SU-DHL-6 (cell line): ENCODE results near the gene MGRN1.

ENCODE experiments used
- H2AFZ ChIP-seq: fragments of 200-600 bp; sonication (generic); 2 replicates; pipeline ENCODE4 v1.6.1; 2014; ENCODE audit warnings: low read depth, mild to moderate bottlenecking, moderate library complexity, mixed read lengths, antibody characterized with exemption, low read length; ENCODE audit not compliant: severe bottlenecking
- H3F3A ChIP-seq: fragments of 200-600 bp; shearing (Covaris generic); 2 replicates; pipeline ENCODE4 v1.6.0; 2016; ENCODE audit warnings: antibody characterized with exemption, mild to moderate bottlenecking; ENCODE audit not compliant: insufficient read depth
- H3K27ac ChIP-seq: fragments of 200-600 bp; sonication (generic); 2 replicates; pipeline ENCODE4 v1.5.1; 2016; ENCODE audit warnings: low read depth, mild to moderate bottlenecking, low read length, moderate library complexity, mixed read lengths
- H3K27me3 ChIP-seq: fragments of 200-600 bp; sonication (generic), shearing (Covaris generic); 2 replicates; pipeline ENCODE4 v1.6.0; 2014; ENCODE audit warnings: mild to moderate bottlenecking, low read length
- H3K36me3 ChIP-seq: fragments of 200-600 bp; sonication (generic); 2 replicates; pipeline ENCODE4 v1.6.1; 2014; ENCODE audit warnings: mild to moderate bottlenecking, low read length, mixed read lengths
- H3K4me2 ChIP-seq: fragments of 300-600, 200-600 bp; shearing (Covaris generic), sonication (generic); 2 replicates; pipeline ENCODE4 v1.6.0; 2014; ENCODE audit warnings: low read length, low read depth, mild to moderate bottlenecking; ENCODE audit not compliant: poor library complexity, severe bottlenecking
- H3K4me3 ChIP-seq: fragments of 200-600 bp; sonication (generic); 2 replicates; pipeline ENCODE4 v1.5.1; 2014; ENCODE audit warnings: antibody characterized with exemption, low read length, mild to moderate bottlenecking, mixed read lengths; ENCODE audit not compliant: insufficient read depth, poor library complexity, severe bottlenecking
- H3K79me2 ChIP-seq: fragments of 200-600 bp; sonication (generic); 2 replicates; pipeline ENCODE4 v1.6.1; 2014; ENCODE audit warnings: mild to moderate bottlenecking, low read length, moderate library complexity; ENCODE audit not compliant: insufficient read depth
- H3K9ac ChIP-seq: fragments of 200-600 bp; sonication (generic); 2 replicates; pipeline ENCODE4 v1.7.0; 2014; ENCODE audit warnings: mild to moderate bottlenecking, low read length
- H3K9me2 ChIP-seq: fragments of 200-600 bp; sonication (generic); replicated peaks from 2 replicates; pipeline ENCODE4 v1.6.1; 2014; ENCODE audit warnings: low read length; ENCODE audit not compliant: insufficient read depth
- H3K9me3 ChIP-seq: fragments of 200-600 bp; sonication (generic); 2 replicates; pipeline ENCODE4 v1.6.1; 2014; ENCODE audit warnings: low read length, mixed read lengths; ENCODE audit not compliant: insufficient read depth
- H4K20me1 ChIP-seq: fragments of 200-600 bp; sonication (generic); 2 replicates; pipeline ENCODE4 v1.6.1; 2014; ENCODE audit warnings: low read depth, mild to moderate bottlenecking, antibody characterized with exemption, low read length, moderate library complexity, mixed read lengths
- CTCF ChIP-seq: fragments of 200-600 bp; sonication (generic); IDR thresholded peaks from one replicate; pipeline ENCODE4 v1.5.1; 2017; ENCODE audit warnings: antibody characterized with exemption, mild to moderate bottlenecking, low read length, moderate library complexity; ENCODE audit not compliant: insufficient read depth, poor library complexity, severe bottlenecking
- EZH2phosphoT487 ChIP-seq: fragments of 200-600 bp; sonication (generic), shearing (Covaris generic); conservative IDR thresholded peaks from 2 replicates; pipeline ENCODE4 v1.6.1; 2018; ENCODE audit warnings: mild to moderate bottlenecking, antibody characterized with exemption, low read length, moderate library complexity, mixed read lengths

The MGRN1 gene

DNA sequence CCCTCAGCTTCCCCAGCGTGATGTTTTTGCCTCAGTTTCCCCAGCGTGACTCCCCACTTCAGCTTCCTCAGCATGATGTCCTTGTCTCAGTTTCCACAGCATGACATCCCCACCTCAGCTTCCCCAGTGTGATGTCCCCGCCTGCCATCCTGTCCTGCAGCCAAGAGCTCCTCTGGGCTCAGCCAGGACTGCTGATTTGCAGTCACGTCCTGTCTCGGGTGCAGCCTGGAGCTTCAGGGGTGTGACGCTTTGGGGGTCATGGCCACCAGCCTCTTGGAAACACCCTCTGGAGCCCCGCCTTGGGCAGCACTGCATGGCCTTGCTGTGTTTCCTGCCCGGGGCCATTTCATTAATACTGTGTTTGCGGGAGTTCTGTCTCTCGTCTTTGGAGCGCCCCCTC is 52.2 kb downstream of the MGRN1 start:
- no peak overlapping the region for H3K9ac ChIP-seq

DNA sequence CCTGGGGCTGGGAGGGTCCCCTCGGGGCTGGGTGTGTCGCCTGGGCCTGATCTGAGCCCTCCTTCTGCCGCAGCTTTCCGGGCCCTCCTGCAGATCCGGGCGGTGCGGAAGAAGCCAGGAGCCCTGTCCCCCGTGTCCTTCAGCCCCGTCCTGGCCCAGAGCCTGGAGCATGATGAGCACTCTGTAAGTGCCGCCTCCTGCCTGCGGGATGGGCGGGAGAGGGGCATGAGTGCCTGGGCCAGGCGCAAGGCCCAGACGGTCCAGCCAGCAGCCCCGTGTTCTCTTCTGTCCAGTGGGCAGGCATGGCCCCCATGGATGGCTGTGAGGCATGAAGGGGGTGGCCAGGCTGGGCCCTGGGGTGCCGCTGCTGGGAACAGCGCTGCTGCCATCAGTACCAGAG is 52.8 kb downstream of the MGRN1 start:
- Histone ChIP-seq H3K9ac (no peak overlapping the region), H2AFZ (no peak overlapping the region), H3F3A (no peaks in the 10 kb centered on the region), H3K4me2 (no peak overlapping the region), H3K36me3 (no peaks in the 10 kb centered on the region), H3K79me2 (no peaks in the 10 kb centered on the region), H3K27ac (no peak overlapping the region), H3K9me2 (no peaks in the 10 kb centered on the region), H3K9me3 (no peaks in the 10 kb centered on the region), H4K20me1 (no peaks in the 10 kb centered on the region), H3K4me3 (no peak overlapping the region), H3K27me3 (no peaks in the 10 kb centered on the region)
- TF ChIP-seq EZH2phosphoT487: no peak
- TF ChIP-seq CTCF: no peak

More for the DNA sequence above, 52.2 kb downstream of the MGRN1 start:
- no peaks in the 10 kb centered on the region for H3F3A ChIP-seq
- no peak overlapping the region for H3K27ac ChIP-seq
- no peak overlapping the region for H3K4me2 ChIP-seq
- TF ChIP-seq CTCF (no peak), EZH2phosphoT487 (no peak)
- H3K9me3 ChIP-seq: no peaks in the 10 kb centered on the region
- H3K79me2 ChIP-seq: no peaks in the 10 kb centered on the region
- no peaks in the 10 kb centered on the region for H3K9me2 ChIP-seq
- H3K4me3 ChIP-seq: no peak overlapping the region
- H4K20me1 ChIP-seq: no peaks in the 10 kb centered on the region
- H3K27me3 ChIP-seq: no peaks in the 10 kb centered on the region
- H2AFZ ChIP-seq: no peak overlapping the region
- H3K36me3 ChIP-seq: no peaks in the 10 kb centered on the region

- Histone ChIP-seq H2AFZ (no peak overlapping the region), H3K36me3 (no peaks in the 10 kb centered on the region), H4K20me1 (no peaks in the 10 kb centered on the region), H3K9me3 (no peaks in the 10 kb centered on the region), H3K9me2 (no peaks in the 10 kb centered on the region), H3K9ac (no peak overlapping the region), H3K27me3 (no peaks in the 10 kb centered on the region), H3F3A (no peaks in the 10 kb centered on the region), H3K4me3 (no peak overlapping the region), H3K79me2 (no peaks in the 10 kb centered on the region), H3K27ac (no peak overlapping the region), H3K4me2 (no peak overlapping the region)
- TF ChIP-seq EZH2phosphoT487: no peak
- TF ChIP-seq CTCF: no peak
Measured at GRCh38 chr16:4677994-4678393, 53.4 kb downstream of the MGRN1 start.
